GM12875 (cell line): ENCODE data around the gene PPP1R12C.
"Not testable (repeated sequence)": the region's sequence is repeated elsewhere in the genome, so short reads cannot be mapped to it uniquely, and the experiment has no call there.

Experiments used
- H3K4me3 ChIP-seq: one replicate; pipeline ENCODE4 v1.5.1; 2011; ENCODE audit warnings: low read depth, low read length, control low read depth
- CTCF ChIP-seq: IDR thresholded peaks from 2 replicates; pipeline ENCODE4 v1.5.1; 2011; ENCODE audit warnings: low read depth, mild to moderate bottlenecking, control low read depth, inconsistent platforms, low read length, moderate library complexity, borderline replicate concordance; ENCODE audit not compliant: insufficient read depth

Gene PPP1R12C

GRCh38 chr19:55068950-55069864 lies 48.2 kb downstream of the PPP1R12C start:
- TF ChIP-seq CTCF, result no peak
- no peak overlapping the region for H3K4me3 ChIP-seq

GRCh38 chr19:55067869-55068268 lies 49.6 kb downstream of the PPP1R12C start:
- no peak overlapping the region for H3K4me3 ChIP-seq
- TF ChIP-seq CTCF, result no peak

GRCh38 chr19:55066107-55066709 lies 51.2 kb downstream of the PPP1R12C start:
- no peak for TF ChIP-seq CTCF
- no peak overlapping the region for H3K4me3 ChIP-seq

- not testable (repeated sequence) for H3K4me3 ChIP-seq
Measured at GRCh38 chr19:55065516-55065915, 51.9 kb downstream of the PPP1R12C start.

- no peak overlapping the region for H3K4me3 ChIP-seq
- no peak for TF ChIP-seq CTCF
Measured at GRCh38 chr19:55063492-55063843, 54.0 kb downstream of the PPP1R12C start.

- H3K4me3 ChIP-seq, result peak within 1 kb of the TSS; percentile 84
- no peak for TF ChIP-seq CTCF
Measured at GRCh38 chr19:55062735-55063491, 54.5 kb downstream of the PPP1R12C start, which contains the start of gene RDH13. RDH13 (minus strand) TSS chr19:55063148; CDS start chr19:55063032, 116 bp downstream.

- H3K4me3 ChIP-seq, result not testable (repeated sequence)
Measured at GRCh38 chr19:55060287-55060686, 57.1 kb downstream of the PPP1R12C start.
